ENCODE results near the gene RIMOC1. TPM values are rescaled to one million over a fixed set of nuclear protein-coding genes. Genes with fewer than 3 reads are reported as not detected.
A peak's percentile ranks its signal among the peaks of the same experiment; 100 is the strongest.

The RIMOC1 gene
- total RNA-seq, 4 donors from 2014 or later = 19.5 to 24.5 (median 20.2) TPM

DNA sequence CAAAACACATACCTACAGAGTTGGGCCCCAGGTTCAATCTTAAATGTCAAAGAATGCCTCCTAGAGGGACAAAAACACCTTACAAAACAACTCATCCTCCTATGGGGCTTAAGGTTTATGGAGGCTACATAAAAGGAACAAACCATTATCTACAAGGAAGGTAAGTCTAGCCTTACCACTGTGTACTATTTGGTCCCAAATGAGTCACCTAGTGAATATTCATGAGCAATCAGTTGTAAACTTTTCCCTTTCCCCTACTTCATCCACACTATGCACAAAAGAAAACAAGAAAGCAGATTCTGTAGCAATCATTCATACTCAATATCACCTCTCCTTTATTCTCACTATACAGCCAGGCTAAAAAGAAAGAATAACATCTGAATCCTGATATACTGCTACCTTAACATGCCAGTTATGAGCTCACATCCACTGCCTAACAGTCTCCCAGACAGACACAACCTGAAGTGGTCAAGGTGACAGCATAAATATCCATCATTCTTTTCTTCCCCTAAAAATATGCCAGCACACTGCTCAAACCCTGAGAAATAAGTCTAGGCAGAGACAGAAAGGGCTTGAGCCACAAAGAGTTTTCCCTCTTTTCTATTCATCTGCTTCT is 40.2 kb upstream of the RIMOC1 start:
- no peaks in the 10 kb centered on the region for H3K9me3 ChIP-seq
- H3K27ac ChIP-seq (replicated peaks in 1 of 4) = no peak overlapping the region
- no peak for TF ChIP-seq POLR2A (IDR thresholded peaks at IDR 0.05; ENCODE audit: low read depth)
- TF ChIP-seq POLR2AphosphoS5 (IDR thresholded peaks at IDR 0.05) = no peak
- TF ChIP-seq EP300 (IDR thresholded peaks at IDR 0.05) = no peak
- TF ChIP-seq, protein P1, sequence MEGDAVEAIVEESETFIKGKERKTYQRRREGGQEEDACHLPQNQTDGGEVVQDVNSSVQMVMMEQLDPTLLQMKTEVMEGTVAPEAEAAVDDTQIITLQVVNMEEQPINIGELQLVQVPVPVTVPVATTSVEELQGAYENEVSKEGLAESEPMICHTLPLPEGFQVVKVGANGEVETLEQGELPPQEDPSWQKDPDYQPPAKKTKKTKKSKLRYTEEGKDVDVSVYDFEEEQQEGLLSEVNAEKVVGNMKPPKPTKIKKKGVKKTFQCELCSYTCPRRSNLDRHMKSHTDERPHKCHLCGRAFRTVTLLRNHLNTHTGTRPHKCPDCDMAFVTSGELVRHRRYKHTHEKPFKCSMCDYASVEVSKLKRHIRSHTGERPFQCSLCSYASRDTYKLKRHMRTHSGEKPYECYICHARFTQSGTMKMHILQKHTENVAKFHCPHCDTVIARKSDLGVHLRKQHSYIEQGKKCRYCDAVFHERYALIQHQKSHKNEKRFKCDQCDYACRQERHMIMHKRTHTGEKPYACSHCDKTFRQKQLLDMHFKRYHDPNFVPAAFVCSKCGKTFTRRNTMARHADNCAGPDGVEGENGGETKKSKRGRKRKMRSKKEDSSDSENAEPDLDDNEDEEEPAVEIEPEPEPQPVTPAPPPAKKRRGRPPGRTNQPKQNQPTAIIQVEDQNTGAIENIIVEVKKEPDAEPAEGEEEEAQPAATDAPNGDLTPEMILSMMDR (IDR thresholded peaks at IDR 0.05) = no peak
- H3K27me3 ChIP-seq = no peaks in the 10 kb centered on the region
- DNase-seq (ENCODE audit: extremely low spot score) = no peak
- H3K4me1 ChIP-seq = peaks cover 0 to 27% (median 15%) of the 10 kb centered on the region in 4 donors
- no peak overlapping the region for H3K4me3 ChIP-seq
- H3K36me3 ChIP-seq = peaks cover 15 to 32% (median 23%) of the 10 kb centered on the region in 4 donors
- intact Hi-C loops (cut with DNase I) = loop anchor here (10.0 kb wide), 1 partner anchor 561 kb away; the partner anchor contains the start of gene GHR

DNA sequence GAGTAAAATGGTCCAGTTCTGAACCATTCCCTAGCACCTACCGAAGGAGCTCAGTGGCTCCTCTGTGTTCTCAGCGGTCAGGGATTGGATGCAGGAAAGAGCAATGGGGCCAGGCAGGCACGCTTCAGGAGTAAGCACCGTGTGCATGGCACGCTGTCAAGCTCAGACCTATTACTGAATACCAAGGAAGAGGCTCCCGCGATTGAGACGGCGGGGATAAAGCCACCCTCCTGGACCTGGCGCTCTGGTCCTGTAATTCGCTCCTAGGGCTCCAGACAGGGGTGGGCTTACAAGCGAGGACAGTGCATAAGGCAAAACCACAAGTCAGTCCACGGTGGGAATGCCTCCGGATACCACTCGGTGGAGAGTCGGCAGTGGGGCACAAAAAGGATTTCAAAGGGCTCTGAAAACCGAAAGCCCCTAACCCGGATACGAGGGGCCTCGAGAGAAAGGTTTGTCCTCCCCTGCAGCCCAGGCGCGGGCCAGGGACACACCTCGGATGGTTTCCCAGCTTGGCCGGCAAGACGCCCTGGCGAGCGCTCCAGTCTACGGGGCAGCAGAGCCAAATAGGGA is 34.9 kb upstream of the RIMOC1 start:
- 3% methylated on average over 17 of the region's 28 CpGs for WGBS

DNA sequence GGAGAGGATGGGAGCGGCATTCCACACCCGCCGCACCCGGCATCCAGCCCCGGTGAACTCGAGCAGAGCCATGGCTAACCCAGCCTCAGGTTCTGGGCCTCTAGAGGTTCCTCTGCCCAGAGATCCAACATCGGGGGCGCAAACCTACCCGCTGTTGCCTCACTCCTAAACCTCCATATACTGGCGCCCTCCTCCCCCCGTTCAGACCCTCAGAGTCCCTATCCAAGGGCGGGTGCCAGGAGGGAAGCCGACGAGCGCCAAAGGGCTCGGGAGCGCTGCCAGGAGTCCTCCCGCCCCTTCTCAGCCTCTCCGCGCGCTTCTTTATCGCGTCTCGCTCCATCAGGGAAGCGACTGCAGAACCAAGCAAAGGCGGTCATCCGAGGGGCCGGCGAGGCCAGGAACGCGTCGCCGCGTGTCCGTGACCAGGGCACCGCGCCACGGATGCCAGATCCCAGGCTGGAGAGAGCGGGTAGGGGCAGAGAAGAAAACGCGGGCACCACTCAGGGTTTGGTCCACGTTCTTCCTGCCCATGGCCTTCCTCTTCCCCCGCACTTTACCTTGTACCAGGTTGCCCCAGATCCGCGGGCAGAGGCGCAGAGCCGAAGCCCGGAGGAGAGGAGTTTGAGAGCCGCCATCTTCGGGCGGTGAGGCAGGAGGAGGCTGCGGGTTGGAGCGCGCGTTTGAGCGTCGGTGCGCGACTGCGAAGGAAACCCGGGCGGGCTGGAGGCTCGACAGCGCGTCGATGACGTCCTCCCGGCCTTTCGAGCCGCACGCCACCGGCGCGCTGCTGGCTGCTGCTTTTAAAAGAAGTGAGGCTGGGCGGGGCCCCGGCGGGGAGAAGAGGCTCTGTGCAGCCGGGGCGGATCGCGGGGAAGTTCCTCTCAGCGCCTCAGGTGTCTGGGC is 34.2 kb upstream of the RIMOC1 start, which contains the start of gene OXCT1:
TSS of gene OXCT1 (minus strand) at position 702 of the 903 bp plus-strand sequence. CDS start at position 635, 67 bp downstream.
- H3K36me3 ChIP-seq = no peaks in the 10 kb centered on the region
- peak within 1 kb of the TSS; percentile 95 to 98 (median 97) for H3K27ac ChIP-seq (replicated peaks in 1 of 4)
- peak; percentile 95 for DNase-seq (ENCODE audit: extremely low spot score)
- peaks cover 11 to 40% (median 37%) of the 10 kb centered on the region in 4 donors for H3K4me1 ChIP-seq
- TF ChIP-seq POLR2AphosphoS5 (IDR thresholded peaks at IDR 0.05) = peak; percentile 87 to 97
- TF ChIP-seq, protein P1 (IDR thresholded peaks at IDR 0.05) = no peak
- WGBS = 7% methylated on average over 6 of the region's 82 CpGs
- no peaks in the 10 kb centered on the region for H3K9me3 ChIP-seq
- no peaks in the 10 kb centered on the region for H3K27me3 ChIP-seq
- intact Hi-C loops (cut with DNase I) = loop anchor here (2.0 to 10.0 kb wide), 3 partner anchors 33 to 555 kb away; partner anchors contain the start of genes FBXO4 and GHR
- H3K4me3 ChIP-seq = peak within 1 kb of the TSS; percentile 70 to 88 (median 84)

More for the DNA sequence above, 34.9 kb upstream of the RIMOC1 start:
- H3K36me3 ChIP-seq = no peaks in the 10 kb centered on the region
- intact Hi-C loops (cut with DNase I) = loop anchor here (10.0 kb wide), 1 partner anchor 556 kb away; the partner anchor contains the start of gene GHR
- peak overlapping the region; percentile 70 to 88 (median 84) for H3K4me3 ChIP-seq
- H3K4me1 ChIP-seq = peaks cover 11 to 44% (median 38%) of the 10 kb centered on the region in 4 donors
- H3K27me3 ChIP-seq = no peaks in the 10 kb centered on the region
- no peaks in the 10 kb centered on the region for H3K9me3 ChIP-seq
- peak overlapping the region; percentile 95 to 98 (median 97) for H3K27ac ChIP-seq (replicated peaks in 1 of 4)
- no peak for DNase-seq (ENCODE audit: extremely low spot score)
- TF ChIP-seq, protein P1 (IDR thresholded peaks at IDR 0.05) = no peak
- TF ChIP-seq POLR2A (IDR thresholded peaks at IDR 0.05; ENCODE audit: low read depth) (no peak), POLR2AphosphoS5 (IDR thresholded peaks at IDR 0.05) (no peak), EP300 (IDR thresholded peaks at IDR 0.05) (no peak)

DNA sequence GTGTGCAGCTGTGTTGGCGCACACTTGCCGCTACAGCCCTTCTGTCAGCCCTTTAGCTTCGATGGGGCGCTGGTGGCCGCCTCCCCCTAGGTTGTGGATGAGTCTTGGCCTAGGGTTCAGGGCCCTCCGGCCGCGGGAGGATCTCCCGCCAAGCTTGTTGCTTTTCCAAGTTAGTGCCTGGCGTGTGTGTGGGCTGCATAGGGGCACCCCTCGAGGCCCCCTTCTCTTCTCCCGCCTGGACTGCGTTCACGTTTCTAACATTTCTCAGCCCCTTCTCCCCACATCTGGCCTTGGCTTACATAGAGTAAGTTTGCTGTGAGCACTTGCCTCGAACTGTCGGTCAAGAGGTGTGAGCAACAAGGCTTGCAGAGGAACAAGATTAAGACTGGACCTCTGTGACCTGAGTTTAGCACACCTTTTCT is 33.5 kb upstream of the RIMOC1 start:
- Histone ChIP-seq H3K27ac (replicated peaks in 1 of 4) (peak overlapping the region; percentile 95 to 98 (median 97)), H3K27me3 (no peaks in the 10 kb centered on the region), H3K4me1 (peaks cover 11 to 40% (median 37%) of the 10 kb centered on the region in 4 donors), H3K36me3 (no peaks in the 10 kb centered on the region), H3K9me3 (no peaks in the 10 kb centered on the region), H3K4me3 (peak overlapping the region; percentile 70 to 88 (median 84))
- 6% methylated on average over 16 of the region's 16 CpGs for WGBS
- intact Hi-C loops (cut with DNase I) = loop anchor here (2.0 kb wide), 2 partner anchors 32 to 54 kb away; partner anchors contain the start of gene FBXO4
- TF ChIP-seq POLR2A (IDR thresholded peaks at IDR 0.05; ENCODE audit: low read depth) (no peak), EP300 (IDR thresholded peaks at IDR 0.05) (no peak), POLR2AphosphoS5 (IDR thresholded peaks at IDR 0.05) (no peak)
- TF ChIP-seq, protein P1 (IDR thresholded peaks at IDR 0.05) = no peak
- DNase-seq (ENCODE audit: extremely low spot score) = no peak

All from esophagus muscularis mucosa (tissue), 4 donors.